ENCODE results near the gene ARHGEF19.
"Not testable (repeated sequence)": the region's sequence is repeated elsewhere in the genome, so short reads cannot be mapped to it uniquely, and the experiment has no call there.

GRCh38 chr1:16168144-16168495 is 44.3 kb downstream of the ARHGEF19 start:
- TF ChIP-seq, protein P1, sequence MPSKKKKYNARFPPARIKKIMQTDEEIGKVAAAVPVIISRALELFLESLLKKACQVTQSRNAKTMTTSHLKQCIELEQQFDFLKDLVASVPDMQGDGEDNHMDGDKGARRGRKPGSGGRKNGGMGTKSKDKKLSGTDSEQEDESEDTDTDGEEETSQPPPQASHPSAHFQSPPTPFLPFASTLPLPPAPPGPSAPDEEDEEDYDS (CRISPR knock-in tag; IDR thresholded peaks at IDR 0.05) = not testable (repeated sequence)
- TF ChIP-seq BCLAF1 (IDR thresholded peaks at IDR 0.05); MED13 (CRISPR knock-in tag; IDR thresholded peaks at IDR 0.05); ZNF296 (CRISPR knock-in tag; conservative IDR thresholded peaks at IDR 0.05): not testable (repeated sequence)

Measured in HepG2 (cell line).